NCI-H146 (cell line): ENCODE data around the gene MPZ.
"Not testable (repeated sequence)": the region's sequence is repeated elsewhere in the genome, so short reads cannot be mapped to it uniquely, and the experiment has no call there.

Experiments
- DNase-seq: peaks from one replicate; lab custom pipeline; 2025; lab: John Stamatoyannopoulos, UW

MPZ gene

DNA sequence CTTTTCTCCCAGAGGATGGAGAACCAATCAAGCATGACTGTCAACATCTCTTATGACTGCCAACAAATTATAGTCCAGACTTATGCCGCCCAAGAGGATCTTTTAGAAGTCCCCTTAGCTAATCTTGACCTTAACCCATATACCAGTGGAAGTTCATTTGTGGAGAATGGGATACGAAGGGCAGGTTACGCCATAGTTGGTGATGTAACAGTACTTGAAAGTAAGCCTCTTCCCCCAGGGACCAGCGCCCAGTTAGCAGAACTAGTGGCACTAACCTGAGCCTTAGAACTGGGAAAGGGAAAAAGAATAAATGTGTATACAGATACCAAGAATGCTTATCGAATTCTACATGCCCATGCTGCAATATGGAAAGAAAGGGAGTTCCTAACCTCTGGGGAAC lies 54.5 kb downstream of the MPZ start:
- not testable (repeated sequence) for DNase-seq
